ENCODE data around the gene LENG8.
"Not testable (repeated sequence)": the region's sequence is repeated elsewhere in the genome, so short reads cannot be mapped to it uniquely, and the experiment has no call there.

Gene LENG8

GRCh38 chr19:54485851-54486250 is 36.9 kb downstream of the LENG8 start:
- DNase-seq (ENCODE audit: low spot score) = no peak
- TF ChIP-seq CTCF (IDR thresholded peaks at IDR 0.05; ENCODE audit: extremely low read depth, insufficient read depth, missing control alignments) = no peak
- in situ Hi-C loops (cut with MboI; ENCODE audit: low pct_unique_long_range_greater_than_20kb, low sequenced_read_pairs, unreplicated experiment) = loop anchor here (10.0 to 25.0 kb wide), 2 partner anchors 169 to 426 kb away; partner anchors contain the start of gene NCR1

- TF ChIP-seq CTCF (IDR thresholded peaks at IDR 0.05; ENCODE audit: extremely low read depth, insufficient read depth, missing control alignments) = no peak
- in situ Hi-C loops (cut with MboI; ENCODE audit: low pct_unique_long_range_greater_than_20kb, low sequenced_read_pairs, unreplicated experiment) = loop anchor here (10.0 to 25.0 kb wide), 2 partner anchors 165 to 423 kb away; partner anchors contain the start of gene NCR1
- no peak for DNase-seq (ENCODE audit: low spot score)
Measured at GRCh38 chr19:54489341-54489740, 40.3 kb downstream of the LENG8 start.

- no peak for DNase-seq (ENCODE audit: low spot score)
- no peak for TF ChIP-seq CTCF (IDR thresholded peaks at IDR 0.05; ENCODE audit: extremely low read depth, insufficient read depth, missing control alignments)
- in situ Hi-C loops (cut with MboI; ENCODE audit: low pct_unique_long_range_greater_than_20kb, low sequenced_read_pairs, unreplicated experiment) = loop anchor here (10.0 to 25.0 kb wide), 2 partner anchors 165 to 423 kb away; partner anchors contain the start of gene NCR1
Measured at GRCh38 chr19:54489766-54490165, 40.8 kb downstream of the LENG8 start.

GRCh38 chr19:54492568-54492967 is 43.6 kb downstream of the LENG8 start:
- no peak for DNase-seq (ENCODE audit: low spot score)
- in situ Hi-C loops (cut with MboI; ENCODE audit: low pct_unique_long_range_greater_than_20kb, low sequenced_read_pairs, unreplicated experiment) = loop anchor here (25.0 kb wide), 1 partner anchor 420 kb away; the partner anchor contains the start of gene NCR1
- no peak for TF ChIP-seq CTCF (IDR thresholded peaks at IDR 0.05; ENCODE audit: extremely low read depth, insufficient read depth, missing control alignments)

GRCh38 chr19:54493056-54493455 is 44.1 kb downstream of the LENG8 start:
- in situ Hi-C loops (cut with MboI; ENCODE audit: low pct_unique_long_range_greater_than_20kb, low sequenced_read_pairs, unreplicated experiment) = loop anchor here (25.0 kb wide), 1 partner anchor 419 kb away; the partner anchor contains the start of gene NCR1

GRCh38 chr19:54493967-54494585 is 45.1 kb downstream of the LENG8 start:
- in situ Hi-C loops (cut with MboI; ENCODE audit: low pct_unique_long_range_greater_than_20kb, low sequenced_read_pairs, unreplicated experiment) = loop anchor here (25.0 kb wide), 1 partner anchor 418 kb away; the partner anchor contains the start of gene NCR1
- no peak for TF ChIP-seq CTCF (IDR thresholded peaks at IDR 0.05; ENCODE audit: extremely low read depth, insufficient read depth, missing control alignments)
- no peak for DNase-seq (ENCODE audit: low spot score)

More at GRCh38 chr19:54493056-54493455, 44.1 kb downstream of the LENG8 start:
- DNase-seq (ENCODE audit: low spot score) = not testable (repeated sequence)

- in situ Hi-C loops (cut with MboI; ENCODE audit: low pct_unique_long_range_greater_than_20kb, low sequenced_read_pairs, unreplicated experiment) = loop anchor here (25.0 kb wide), 1 partner anchor 417 kb away; the partner anchor contains the start of gene NCR1
- DNase-seq (ENCODE audit: low spot score) = not testable (repeated sequence)
Measured at GRCh38 chr19:54495284-54495683, 46.3 kb downstream of the LENG8 start.

GRCh38 chr19:54497747-54498450 is 48.9 kb downstream of the LENG8 start:
- not testable (repeated sequence) for DNase-seq (ENCODE audit: low spot score)
- in situ Hi-C loops (cut with MboI; ENCODE audit: low pct_unique_long_range_greater_than_20kb, low sequenced_read_pairs, unreplicated experiment) = loop anchor here (25.0 kb wide), 1 partner anchor 414 kb away; the partner anchor contains the start of gene NCR1

- in situ Hi-C loops (cut with MboI; ENCODE audit: low pct_unique_long_range_greater_than_20kb, low sequenced_read_pairs, unreplicated experiment) = loop anchor here (25.0 kb wide), 1 partner anchor 414 kb away; the partner anchor contains the start of gene NCR1
- not testable (repeated sequence) for DNase-seq (ENCODE audit: low spot score)
Measured at GRCh38 chr19:54498451-54498772, 49.4 kb downstream of the LENG8 start.

Data from GM13977 (cell line).